ENCODE data around the gene LCOR.
A peak's percentile ranks its signal among the peaks of the same experiment; 100 is the strongest.
"Not testable (repeated sequence)": the region's sequence is repeated elsewhere in the genome, so short reads cannot be mapped to it uniquely, and the experiment has no call there.

The LCOR gene

DNA sequence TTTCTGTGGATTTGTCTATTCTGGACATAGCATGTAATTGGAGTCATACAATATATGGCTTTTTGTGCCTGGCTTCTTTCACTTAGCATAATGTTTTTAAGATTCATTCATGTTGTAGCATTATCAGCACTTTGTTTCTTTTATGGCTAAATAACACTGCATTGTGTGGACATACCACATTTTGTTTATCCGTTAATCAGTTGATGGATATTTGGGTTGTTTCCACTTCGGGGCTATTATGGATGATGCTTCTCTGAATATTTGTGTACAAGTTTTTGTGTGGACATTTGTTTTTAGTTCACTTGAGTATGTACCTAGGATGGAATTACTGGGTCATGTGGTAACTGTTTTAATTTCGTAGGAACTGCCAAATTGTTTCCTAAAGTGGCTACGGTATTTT is 6.4 kb downstream of the LCOR start:
- ChIA-PET POLR2A (ENCODE audit: low non-redundant PET) (no interaction called here), CTCF (interaction anchor here (0.7 kb wide), 1 partner anchor 979 kb away, joined by 3 read pairs; no protein-coding TSS in a partner anchor)
- H3K27ac ChIP-seq = no peak overlapping the region
- TF ChIP-seq, protein P1, sequence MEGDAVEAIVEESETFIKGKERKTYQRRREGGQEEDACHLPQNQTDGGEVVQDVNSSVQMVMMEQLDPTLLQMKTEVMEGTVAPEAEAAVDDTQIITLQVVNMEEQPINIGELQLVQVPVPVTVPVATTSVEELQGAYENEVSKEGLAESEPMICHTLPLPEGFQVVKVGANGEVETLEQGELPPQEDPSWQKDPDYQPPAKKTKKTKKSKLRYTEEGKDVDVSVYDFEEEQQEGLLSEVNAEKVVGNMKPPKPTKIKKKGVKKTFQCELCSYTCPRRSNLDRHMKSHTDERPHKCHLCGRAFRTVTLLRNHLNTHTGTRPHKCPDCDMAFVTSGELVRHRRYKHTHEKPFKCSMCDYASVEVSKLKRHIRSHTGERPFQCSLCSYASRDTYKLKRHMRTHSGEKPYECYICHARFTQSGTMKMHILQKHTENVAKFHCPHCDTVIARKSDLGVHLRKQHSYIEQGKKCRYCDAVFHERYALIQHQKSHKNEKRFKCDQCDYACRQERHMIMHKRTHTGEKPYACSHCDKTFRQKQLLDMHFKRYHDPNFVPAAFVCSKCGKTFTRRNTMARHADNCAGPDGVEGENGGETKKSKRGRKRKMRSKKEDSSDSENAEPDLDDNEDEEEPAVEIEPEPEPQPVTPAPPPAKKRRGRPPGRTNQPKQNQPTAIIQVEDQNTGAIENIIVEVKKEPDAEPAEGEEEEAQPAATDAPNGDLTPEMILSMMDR (conservative IDR thresholded peaks at IDR 0.05; ENCODE audit: low read depth) = no peak
- DNase-seq (ENCODE audit: low spot score) = no peak

DNA sequence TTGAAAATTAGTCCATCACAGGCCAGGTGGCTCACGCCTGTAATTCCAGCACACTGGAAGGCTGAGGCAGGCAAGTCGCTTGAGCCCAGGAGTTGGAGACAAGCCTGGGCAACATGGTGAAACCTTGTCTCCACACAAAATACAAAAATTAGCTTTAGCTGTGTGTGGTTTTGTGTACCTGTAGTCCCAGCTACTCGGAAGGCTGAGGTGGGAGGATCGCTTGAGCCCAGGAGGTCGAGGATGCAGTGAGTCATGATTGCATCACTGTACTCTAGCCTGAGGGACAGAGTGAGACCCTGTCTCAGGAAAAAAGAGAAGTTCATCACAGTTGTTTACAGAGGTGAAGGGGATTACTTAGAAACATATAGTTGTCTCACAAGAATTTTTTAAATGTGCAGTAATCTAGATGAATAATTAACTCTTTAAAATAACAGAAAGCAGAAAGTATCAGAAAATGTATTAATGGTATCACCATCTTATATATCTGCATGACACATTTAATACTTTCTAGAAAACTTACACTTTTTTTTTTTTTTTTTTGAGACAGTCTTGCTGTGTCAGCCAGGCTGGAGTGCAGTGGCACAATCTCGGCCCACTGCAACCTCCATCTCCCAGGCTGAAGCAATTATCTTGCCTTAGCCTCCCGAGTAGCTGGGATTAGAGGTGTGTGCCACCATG is 8.9 kb downstream of the LCOR start:
- POLR2A ChIA-PET (ENCODE audit: low non-redundant PET) = no interaction called here
- H3K27ac ChIP-seq = peak overlapping the region; percentile 76
- TF ChIP-seq, protein P1 (conservative IDR thresholded peaks at IDR 0.05; ENCODE audit: low read depth) = no peak
- CTCF ChIA-PET = interaction anchor here (0.6 to 0.7 kb wide), 2 partner anchors 72 to 285 kb away, joined by 3 to 4 read pairs; no protein-coding TSS in a partner anchor
- no peak for DNase-seq (ENCODE audit: low spot score)

DNA sequence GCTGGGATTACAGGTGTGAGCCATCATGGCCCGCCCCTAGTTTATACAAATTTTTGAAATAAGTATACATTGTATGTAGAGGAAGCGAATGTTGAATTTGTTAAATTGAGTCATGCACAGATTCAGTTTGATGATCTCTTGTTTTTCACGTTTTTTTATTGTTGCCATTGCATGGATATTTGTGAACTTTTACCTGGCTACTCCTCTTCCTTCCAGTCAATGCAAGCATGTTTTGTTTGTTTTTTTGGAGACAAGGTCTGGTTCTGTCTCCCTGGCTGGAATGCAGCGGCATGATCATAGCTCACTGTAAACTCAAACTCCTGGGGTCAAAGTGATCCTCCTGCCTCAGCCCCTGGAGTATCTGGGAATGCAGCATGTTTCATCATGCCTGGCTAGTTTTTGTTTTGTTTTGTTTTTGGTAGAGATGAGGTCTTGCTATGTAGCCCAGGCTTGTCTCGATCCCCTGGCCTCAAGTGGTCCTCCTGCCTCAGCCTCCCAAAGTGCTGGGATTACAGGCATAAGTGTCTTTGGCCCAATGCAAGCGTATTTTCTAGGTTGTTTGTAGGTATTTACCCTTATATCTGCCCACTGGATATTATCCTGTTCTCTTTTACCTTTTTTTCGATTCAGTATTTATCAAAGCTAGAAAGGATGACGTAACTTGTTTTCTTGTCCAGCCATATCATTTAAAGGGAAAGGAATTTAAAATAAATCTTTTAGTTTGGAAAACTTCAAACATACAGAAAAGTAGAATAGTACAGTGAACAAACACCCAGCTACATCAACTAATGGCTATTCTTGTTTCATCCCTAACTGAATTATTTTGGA is 11.0 kb downstream of the LCOR start:
- no peak overlapping the region for H3K27ac ChIP-seq
- TF ChIP-seq, protein P1 (conservative IDR thresholded peaks at IDR 0.05; ENCODE audit: low read depth) = no peak
- ChIA-PET POLR2A (ENCODE audit: low non-redundant PET) (no interaction called here), CTCF (interaction anchor here (0.6 to 0.9 kb wide), 3 partner anchors 45 to 427 kb away, joined by 3 to 4 read pairs (median 3); no protein-coding TSS in a partner anchor)
- no peak for DNase-seq (ENCODE audit: low spot score)

DNA sequence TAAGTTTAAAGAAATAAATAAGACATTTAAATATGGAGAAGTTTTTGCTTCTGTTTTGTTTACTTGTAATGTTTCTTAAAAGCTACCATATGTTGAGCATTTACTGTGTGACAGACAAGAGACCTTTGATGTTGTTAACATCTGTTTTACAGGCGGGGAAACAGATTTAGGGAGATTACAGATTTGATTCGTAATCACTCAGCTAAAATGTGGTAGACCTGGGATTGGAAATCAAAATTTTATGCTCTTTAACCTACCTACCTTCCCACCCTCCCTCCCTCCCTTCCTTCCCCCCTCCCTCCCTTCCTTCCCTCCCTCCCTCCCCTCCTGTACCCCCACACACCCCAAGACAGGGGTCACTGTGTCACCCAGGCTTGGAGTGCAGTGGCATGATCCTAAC is 11.7 kb downstream of the LCOR start:
- DNase-seq (ENCODE audit: low spot score) = no peak
- TF ChIP-seq, protein P1 (conservative IDR thresholded peaks at IDR 0.05; ENCODE audit: low read depth) = no peak
- ChIA-PET CTCF (interaction anchor here (0.6 to 0.9 kb wide), 3 partner anchors 44 to 428 kb away, joined by 3 to 4 read pairs (median 3); no protein-coding TSS in a partner anchor), POLR2A (ENCODE audit: low non-redundant PET) (no interaction called here)
- no peak overlapping the region for H3K27ac ChIP-seq

DNA sequence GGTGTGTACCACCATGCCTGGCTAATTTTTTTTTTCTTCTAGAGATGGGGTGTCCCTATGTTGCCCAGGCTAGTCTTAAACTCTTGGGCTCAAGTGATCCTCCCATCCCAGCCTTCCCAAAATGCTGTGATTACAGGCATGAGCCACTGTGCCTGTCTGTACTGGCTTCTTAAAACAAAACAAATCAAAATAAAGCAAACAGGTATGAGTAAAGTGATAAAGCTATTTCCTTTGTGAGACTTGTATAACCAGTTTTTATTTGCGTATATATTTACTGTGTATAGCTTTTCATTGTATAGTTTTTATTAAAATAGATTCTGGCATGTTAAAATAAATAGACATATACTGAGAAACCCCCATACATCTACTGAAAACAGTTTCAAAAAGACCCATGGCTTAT is 14.3 kb downstream of the LCOR start:
- TF ChIP-seq, protein P1 (conservative IDR thresholded peaks at IDR 0.05; ENCODE audit: low read depth) = no peak
- H3K27ac ChIP-seq = no peak overlapping the region
- no peak for DNase-seq (ENCODE audit: low spot score)
- ChIA-PET POLR2A (ENCODE audit: low non-redundant PET) (no interaction called here), CTCF (interaction anchor here (0.6 kb wide), 1 partner anchor 191 kb away, joined by 3 read pairs; no protein-coding TSS in a partner anchor)

DNA sequence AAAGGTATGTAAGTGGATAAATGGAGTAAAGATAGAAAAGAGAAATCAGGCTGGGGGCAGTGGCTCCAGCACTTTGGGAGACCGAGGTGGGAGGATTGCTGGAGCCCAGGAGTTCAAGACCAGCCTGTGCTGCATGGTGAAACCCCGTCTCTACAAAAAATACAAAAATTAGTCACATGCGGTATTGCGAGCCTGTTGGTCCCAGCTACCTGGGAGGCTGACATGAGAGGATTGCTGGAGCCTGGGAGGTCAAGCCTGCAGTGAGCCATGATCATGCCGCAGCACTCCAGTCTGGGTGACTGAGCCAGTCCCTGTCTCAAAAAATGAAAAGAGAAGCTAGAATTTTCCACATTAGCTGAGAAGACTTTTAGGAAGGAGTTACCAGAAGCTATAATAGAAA is 14.8 kb downstream of the LCOR start:
- no peak overlapping the region for H3K27ac ChIP-seq
- TF ChIP-seq, protein P1 (conservative IDR thresholded peaks at IDR 0.05; ENCODE audit: low read depth) = no peak
- no peak for DNase-seq (ENCODE audit: low spot score)
- POLR2A ChIA-PET (ENCODE audit: low non-redundant PET) = no interaction called here
- CTCF ChIA-PET = interaction anchor here (0.6 kb wide), 1 partner anchor 190 kb away, joined by 3 read pairs; no protein-coding TSS in a partner anchor

DNA sequence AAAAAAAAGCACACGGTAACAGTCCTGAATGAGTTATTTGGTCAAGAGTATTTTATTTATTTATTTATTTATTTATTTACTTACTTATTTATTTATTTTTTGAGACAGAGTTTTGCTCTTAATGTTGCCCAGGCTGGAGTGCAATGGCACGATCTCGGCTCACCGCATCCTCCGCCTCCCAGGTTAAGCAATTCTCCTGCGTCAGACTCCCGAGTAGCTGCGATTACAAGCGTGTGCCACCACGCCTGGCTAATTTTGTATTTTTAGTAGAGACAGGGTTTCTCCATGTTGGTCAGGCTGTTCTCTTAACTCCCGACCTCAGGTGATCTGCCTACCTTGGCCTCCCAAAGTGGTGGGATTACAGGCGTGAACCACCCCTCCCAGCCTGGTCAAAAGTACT is 15.3 kb downstream of the LCOR start:
- CTCF ChIA-PET; H3K27ac ChIP-seq; POLR2A ChIA-PET (ENCODE audit: low non-redundant PET); DNase-seq (ENCODE audit: low spot score): not testable (repeated sequence)
